ENCODE results near the gene SLC6A11. TPM values are rescaled to one million over a fixed set of nuclear protein-coding genes. Genes with fewer than 3 reads are reported as not detected.

Gene SLC6A11
- total RNA-seq, 1 donor from 2014 or later, result 0.25 TPM

GRCh38 chr3:10822708-10823515, 6.9 kb downstream of the SLC6A11 start:
- Histone ChIP-seq H3K36me3 (no peaks in the 10 kb centered on the region), H3K27me3 (no peaks in the 10 kb centered on the region), H3K27ac (no peak overlapping the region), H3K9me3 (no peaks in the 10 kb centered on the region), H3K4me1 (no peaks in the 10 kb centered on the region), H3K4me3 (no peak overlapping the region)
- TF ChIP-seq POLR2A (IDR thresholded peaks at IDR 0.05) (no peak), POLR2AphosphoS5 (IDR thresholded peaks at IDR 0.05; ENCODE audit: insufficient read depth in 1 of 2, low read depth in 1 of 2) (no peak), CTCF (IDR thresholded peaks at IDR 0.05) (no peak)
- intact Hi-C loops (cut with DNase I), result no loop called here
- DNase-seq (ENCODE audit: extremely low spot score in 2 of 2), result peak in 1 of 2 donors; percentile 56

GRCh38 chr3:10823516-10823818, 7.4 kb downstream of the SLC6A11 start:
- Histone ChIP-seq H3K27me3 (no peaks in the 10 kb centered on the region), H3K4me1 (no peaks in the 10 kb centered on the region), H3K4me3 (no peak overlapping the region), H3K36me3 (no peaks in the 10 kb centered on the region), H3K27ac (no peak overlapping the region), H3K9me3 (no peaks in the 10 kb centered on the region)
- intact Hi-C loops (cut with DNase I), result no loop called here
- DNase-seq (ENCODE audit: extremely low spot score in 2 of 2), result no peak
- TF ChIP-seq POLR2A (IDR thresholded peaks at IDR 0.05) (no peak), CTCF (IDR thresholded peaks at IDR 0.05) (no peak), POLR2AphosphoS5 (IDR thresholded peaks at IDR 0.05; ENCODE audit: insufficient read depth in 1 of 2, low read depth in 1 of 2) (no peak)

GRCh38 chr3:10824468-10824867, 8.4 kb downstream of the SLC6A11 start:
- Histone ChIP-seq H3K4me3 (no peak overlapping the region), H3K9me3 (no peaks in the 10 kb centered on the region), H3K36me3 (no peaks in the 10 kb centered on the region), H3K4me1 (no peaks in the 10 kb centered on the region), H3K27ac (no peak overlapping the region), H3K27me3 (no peaks in the 10 kb centered on the region)
- DNase-seq (ENCODE audit: extremely low spot score in 2 of 2), result no peak
- TF ChIP-seq CTCF (IDR thresholded peaks at IDR 0.05) (no peak), POLR2A (IDR thresholded peaks at IDR 0.05) (no peak), POLR2AphosphoS5 (IDR thresholded peaks at IDR 0.05; ENCODE audit: insufficient read depth in 1 of 2, low read depth in 1 of 2) (no peak)
- intact Hi-C loops (cut with DNase I), result no loop called here

GRCh38 chr3:10833855-10834414, 17.9 kb downstream of the SLC6A11 start:
- Histone ChIP-seq H3K27ac (no peak overlapping the region), H3K9me3 (no peaks in the 10 kb centered on the region), H3K27me3 (no peaks in the 10 kb centered on the region), H3K4me1 (no peaks in the 10 kb centered on the region), H3K36me3 (no peaks in the 10 kb centered on the region), H3K4me3 (no peak overlapping the region)
- intact Hi-C loops (cut with DNase I), result no loop called here
- no peak for DNase-seq (ENCODE audit: extremely low spot score in 2 of 2)
- TF ChIP-seq POLR2A (IDR thresholded peaks at IDR 0.05) (no peak), POLR2AphosphoS5 (IDR thresholded peaks at IDR 0.05; ENCODE audit: insufficient read depth in 1 of 2, low read depth in 1 of 2) (no peak), CTCF (IDR thresholded peaks at IDR 0.05) (no peak)

- intact Hi-C loops (cut with DNase I), result no loop called here
- Histone ChIP-seq H3K4me3 (no peak overlapping the region), H3K9me3 (no peaks in the 10 kb centered on the region), H3K4me1 (no peaks in the 10 kb centered on the region), H3K27ac (no peak overlapping the region), H3K36me3 (no peaks in the 10 kb centered on the region), H3K27me3 (no peaks in the 10 kb centered on the region)
- no peak for DNase-seq (ENCODE audit: extremely low spot score in 2 of 2)
- no peak for TF ChIP-seq CTCF (IDR thresholded peaks at IDR 0.05)
- no peak for TF ChIP-seq POLR2A (IDR thresholded peaks at IDR 0.05)
- no peak for TF ChIP-seq POLR2AphosphoS5 (IDR thresholded peaks at IDR 0.05; ENCODE audit: insufficient read depth in 1 of 2, low read depth in 1 of 2)
These were observed 18.9 kb downstream of the SLC6A11 start for GRCh38 chr3:10834951-10835350.
